HG03571 (cell line): ENCODE results near the gene KIF1B.
"Not testable (repeated sequence)": the region's sequence is repeated elsewhere in the genome, so short reads cannot be mapped to it uniquely, and the experiment has no call there.

Experiments used
- ATAC-seq: cut with Tn5 transposase; IDR thresholded peaks from one replicate; pipeline ENCODE4 v1.9.1; 2021; ENCODE audit not compliant: unreplicated experiment

KIF1B gene

DNA sequence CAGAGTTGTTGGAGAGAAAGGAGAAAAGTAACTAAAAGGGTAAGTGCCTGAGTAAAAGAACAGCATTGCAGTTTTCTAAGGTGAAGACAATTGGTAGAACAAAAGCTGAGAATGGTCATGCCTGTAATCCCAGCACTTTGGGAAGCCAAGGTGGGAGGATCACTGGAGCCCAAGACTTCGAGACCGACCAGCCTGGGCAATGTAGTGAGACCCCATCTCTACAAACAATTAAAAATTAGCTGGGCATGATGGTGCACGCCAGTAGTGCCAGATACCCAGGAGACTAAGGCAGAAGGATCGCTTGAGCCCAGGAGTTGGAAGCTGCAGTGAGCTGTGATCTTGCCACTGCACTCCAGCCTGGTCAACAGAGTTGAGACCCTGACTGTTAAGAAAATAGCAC is 173.3 kb downstream of the KIF1B start:
- ATAC-seq, result no peak

DNA sequence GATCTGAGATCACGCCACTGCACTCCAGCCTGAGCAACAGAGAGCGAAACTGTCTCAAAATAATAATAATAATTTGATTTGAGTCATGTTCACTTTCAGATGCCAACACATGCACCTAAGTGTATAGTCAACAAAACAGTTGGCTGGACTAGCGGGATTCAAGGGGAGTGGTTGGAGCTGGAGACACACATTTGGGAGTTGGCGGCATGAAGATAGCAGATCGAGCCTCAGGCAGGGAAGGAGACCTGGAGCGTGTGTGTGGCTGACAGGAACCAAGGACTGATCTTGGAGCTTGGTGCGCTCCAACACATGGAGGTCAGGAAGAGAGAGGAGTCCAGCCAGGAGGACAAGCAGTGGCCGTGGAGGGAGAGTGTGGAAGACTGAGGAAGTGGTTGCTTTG is 173.8 kb downstream of the KIF1B start:
- ATAC-seq, result no peak

DNA sequence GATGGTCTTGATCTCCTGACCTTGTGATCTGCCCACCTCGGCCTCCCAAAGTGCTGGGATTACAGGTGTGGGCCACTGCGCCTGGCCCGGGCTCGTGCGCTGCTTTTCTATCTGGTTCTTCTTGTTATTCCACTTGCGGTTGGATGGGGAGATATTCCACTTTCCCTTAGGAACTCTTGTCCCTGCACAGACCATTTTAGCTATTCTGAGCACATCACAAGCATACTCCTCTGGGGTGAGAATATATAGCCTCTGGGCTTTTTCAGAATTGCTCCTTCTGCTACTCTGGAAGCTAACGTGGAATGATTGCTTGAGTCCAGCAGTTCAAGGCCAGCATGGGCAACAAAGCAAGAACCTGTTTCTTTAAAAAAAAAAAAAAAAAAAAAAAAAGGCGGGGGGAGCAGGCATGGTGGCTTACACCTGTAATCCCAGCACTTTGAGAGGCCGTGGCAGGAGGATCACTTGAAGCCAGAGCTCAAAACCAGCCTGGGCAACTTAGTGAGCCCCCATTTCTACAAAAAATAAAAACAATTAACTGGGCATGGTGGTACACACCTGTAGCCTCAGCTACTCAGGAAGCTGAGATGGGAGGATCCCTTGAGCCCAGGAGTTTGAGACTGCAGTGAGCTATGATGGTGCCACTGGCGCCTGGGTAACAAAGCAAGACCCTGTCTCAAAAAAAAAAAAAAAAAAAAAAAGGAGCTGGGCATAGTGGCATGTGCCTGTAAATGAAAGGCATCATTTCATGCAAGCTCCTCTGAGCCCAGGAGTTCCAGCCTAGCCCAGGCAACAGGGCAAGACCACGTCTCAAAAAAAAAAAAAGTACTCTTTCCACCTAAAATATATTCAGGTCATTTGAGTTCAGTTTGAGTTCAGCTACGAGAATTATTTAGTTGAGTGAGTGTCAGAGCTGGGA is 176.6 kb downstream of the KIF1B start:
- ATAC-seq, result no peak

DNA sequence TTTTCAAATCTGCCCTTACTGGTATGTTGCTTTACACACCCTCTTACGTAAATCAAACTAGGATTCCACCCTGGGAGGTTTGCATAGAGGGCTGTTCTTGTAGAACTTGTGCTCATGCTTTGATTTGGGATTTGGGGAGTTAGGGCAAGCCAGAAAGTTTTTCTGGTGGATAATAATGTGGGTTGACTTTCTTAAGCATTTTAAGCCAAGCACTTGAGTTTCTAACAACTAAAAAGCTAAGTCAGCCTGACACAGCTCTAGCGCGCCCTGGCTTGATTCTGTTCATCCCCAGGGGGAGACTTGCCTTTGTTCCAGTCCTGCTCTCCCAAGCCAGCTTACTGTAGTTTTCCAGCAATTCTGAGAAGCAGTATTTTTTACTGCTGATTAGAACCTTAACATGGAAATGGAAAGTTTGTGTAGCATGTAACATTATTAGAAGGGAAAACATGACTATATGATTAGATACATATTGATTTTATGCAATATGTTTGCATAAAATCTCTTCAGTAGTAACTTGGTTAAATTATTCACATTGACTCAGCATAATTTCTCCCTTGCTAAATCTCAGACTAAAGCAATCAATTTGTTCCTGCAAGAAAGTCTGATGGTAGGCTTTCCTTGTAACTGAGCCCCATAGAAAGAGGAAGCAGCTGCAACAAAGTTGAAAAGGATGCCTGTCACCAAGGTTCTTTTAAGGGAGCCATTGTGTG is 177.5 kb downstream of the KIF1B start:
- no peak for ATAC-seq

DNA sequence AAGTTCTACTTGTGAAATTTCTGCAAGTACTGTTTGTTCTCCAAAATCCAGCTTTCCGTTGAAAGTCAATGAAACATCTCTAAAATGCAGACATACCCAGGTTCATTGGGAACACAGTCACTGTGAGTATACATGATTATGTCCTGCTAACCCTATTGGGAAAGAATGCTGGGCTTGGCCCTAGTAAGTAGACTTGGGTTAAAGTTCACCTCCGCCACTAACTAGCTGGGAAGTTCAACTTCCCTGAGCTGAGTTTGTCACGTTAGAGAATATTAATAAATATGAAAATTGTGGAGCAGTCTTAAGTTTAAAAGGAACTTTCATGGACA is 178.0 kb downstream of the KIF1B start:
- ATAC-seq, result no peak

DNA sequence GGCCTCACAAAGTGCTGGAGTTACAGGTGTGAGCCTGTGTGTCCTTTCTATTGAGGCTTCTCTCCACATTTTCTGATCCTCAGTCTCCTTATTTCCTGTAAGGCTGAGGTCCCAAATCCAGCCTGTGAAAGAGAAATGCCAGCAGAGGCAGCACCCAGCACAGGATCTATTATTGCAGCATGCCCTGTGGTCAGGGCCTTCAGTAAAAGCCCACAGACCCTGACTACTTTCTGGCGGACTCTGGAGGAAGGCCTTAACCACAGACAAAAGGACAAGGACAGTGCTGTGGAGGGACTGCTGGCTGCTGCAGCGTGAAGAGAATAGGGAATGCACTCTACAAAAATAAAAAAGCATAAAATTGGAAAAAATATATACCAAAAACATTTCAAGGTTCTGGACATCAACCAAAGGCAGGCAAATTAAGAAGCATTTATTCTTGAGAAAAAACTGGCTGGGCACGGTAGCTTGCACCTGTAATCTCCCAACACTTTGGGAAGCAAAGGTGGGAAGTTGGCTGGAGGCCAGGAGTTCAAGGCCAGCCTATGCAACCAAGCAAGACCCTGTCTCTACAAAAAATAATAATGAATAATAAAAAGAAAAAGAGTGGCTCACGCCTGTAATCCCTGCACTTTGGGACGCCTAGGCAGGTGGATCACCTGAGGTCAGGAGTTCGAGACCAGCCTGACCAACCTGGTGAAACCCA is 179.1 kb downstream of the KIF1B start:
- no peak for ATAC-seq

DNA sequence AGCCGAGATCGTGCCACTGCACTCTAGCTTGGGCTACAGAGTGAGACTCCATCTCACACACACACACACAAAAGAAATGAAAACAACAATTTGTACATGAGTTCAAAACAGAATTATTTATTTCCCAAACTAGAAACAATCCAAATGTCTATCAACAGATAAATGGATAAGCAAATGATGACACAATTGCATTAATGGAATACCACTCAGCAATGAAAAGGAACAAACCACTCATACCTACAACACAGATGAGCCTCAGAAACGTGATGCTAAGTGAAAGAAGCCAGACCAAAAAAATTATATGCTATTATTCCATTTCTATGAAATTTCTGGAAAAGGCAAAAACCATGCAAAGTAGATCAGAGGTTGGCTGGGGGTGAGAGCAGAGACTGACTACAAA is 186.5 kb downstream of the KIF1B start:
- ATAC-seq, result no peak

DNA sequence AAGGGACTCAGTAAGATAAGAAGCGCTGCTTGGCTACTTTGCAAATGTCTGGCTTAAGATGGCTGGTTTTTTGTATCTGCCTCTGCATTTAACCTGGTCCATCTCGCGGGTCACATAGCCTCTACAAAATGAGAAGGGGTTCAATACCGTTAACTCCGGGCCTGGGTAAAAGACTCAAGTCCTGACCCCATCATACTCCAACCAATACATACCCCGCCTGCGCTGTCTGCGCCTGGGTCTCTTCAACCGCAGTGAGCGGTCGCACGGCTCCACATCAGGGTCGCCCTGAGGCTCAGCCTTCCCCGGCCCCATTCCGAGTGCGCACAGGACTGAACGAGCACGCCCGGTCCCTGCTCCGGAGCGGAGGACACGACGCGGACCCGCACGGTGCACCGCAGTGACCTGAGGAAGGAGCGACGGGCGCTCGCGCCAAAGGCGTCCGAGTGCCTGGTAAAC is 187.9 kb downstream of the KIF1B start:
- ATAC-seq, result no peak

DNA sequence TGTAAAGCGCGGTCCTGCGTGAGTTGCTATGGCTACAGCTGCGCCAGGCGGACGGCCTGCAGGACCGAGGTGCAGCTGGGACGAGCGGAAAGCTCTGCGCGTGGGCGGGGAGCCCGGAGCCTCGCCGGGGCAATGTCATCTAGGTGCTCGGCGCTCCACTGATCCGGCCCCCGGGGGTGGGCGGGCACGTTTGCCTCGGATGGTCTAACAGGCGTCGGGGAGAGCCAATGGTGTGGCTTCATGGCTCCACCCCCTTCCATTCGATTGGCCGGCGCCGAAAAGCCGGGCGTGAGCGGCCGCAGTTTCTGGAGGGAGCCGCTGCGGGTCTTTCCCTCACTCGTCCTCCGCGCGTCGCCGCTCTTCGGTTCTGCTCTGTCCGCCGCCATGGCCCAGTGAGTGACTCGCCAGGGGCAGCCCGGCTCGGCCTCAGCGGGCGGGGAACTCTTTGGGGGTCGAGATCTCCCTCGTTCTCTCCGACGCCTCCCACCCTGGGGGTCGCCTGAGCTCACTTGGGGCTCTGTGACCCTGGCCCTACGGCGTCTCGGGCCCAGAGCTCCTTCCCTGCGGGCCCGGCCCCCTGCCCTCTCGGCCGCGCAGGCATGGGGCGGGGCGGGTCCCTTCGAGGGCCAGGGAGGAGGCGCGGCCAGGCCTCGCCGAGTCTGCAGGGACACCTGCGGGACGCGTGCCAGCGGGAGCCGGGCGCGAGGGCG is 188.5 kb downstream of the KIF1B start, which contains the start of gene PGD:
TSS of gene PGD (plus strand) at position 331 of the 710 bp plus-strand sequence. CDS start at position 385, 54 bp downstream.
- ATAC-seq, result peak; percentile 93

DNA sequence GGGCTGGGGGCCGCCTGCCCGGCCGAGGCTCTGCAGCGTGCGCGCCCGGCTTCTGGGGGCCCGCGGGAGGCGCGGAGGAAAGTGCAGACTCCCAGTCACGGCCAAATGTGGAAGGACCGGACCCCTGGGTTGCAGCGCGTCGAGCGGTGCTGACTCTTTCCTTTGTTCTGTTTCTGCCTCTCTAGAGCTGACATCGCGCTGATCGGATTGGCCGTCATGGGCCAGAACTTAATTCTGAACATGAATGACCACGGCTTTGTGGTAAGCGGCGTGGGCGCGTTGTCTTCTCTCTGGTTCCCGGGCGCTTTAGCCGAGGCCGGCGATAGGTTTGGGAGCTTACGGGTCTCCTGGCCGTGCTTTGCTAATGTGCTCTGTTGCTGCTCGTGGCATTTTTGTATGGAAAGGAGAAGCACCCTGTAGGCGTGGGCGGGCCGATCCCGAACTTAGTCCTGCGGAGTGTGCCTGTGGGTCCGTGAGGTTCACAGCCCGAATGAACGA is 189.1 kb downstream of the KIF1B start:
- ATAC-seq, result no peak

DNA sequence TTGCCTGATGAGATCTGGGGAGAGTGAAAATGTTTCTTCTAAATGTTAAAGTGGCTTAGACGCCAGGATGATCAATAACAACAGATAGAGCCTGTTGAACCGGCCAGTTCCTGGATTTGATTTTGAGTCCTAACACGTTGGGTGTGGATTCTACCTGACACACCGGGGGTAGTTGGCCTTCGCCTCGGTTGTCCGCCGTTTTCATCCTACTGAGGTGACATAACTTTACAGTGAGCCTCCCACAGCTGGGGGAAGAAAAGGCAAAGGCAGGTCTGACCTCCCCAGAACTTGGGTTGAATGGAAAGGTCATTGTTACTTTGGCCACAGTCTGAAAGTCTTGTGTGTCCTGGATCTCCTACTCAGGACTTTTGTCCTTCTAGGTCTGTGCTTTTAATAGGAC is 189.6 kb downstream of the KIF1B start:
- ATAC-seq, result no peak

DNA sequence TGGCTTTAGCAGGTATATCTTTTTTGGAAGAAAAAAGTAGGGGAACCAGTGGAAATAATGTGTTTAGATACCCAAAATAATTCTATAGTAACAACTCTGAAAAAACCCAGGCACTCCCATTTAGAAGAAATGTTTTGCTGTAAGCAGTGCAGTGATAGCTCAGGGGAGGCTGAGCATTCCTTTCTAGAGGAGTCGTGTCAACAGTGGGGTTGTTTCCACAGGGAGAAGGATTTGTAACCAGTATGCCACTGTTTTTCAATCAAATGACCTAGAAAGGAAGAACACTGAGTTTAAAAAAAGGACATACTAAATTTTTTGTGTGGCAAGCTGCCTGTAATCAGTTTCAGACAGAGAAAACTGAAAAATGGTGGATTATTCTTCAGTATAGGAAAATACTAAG is 190.9 kb downstream of the KIF1B start:
- no peak for ATAC-seq

DNA sequence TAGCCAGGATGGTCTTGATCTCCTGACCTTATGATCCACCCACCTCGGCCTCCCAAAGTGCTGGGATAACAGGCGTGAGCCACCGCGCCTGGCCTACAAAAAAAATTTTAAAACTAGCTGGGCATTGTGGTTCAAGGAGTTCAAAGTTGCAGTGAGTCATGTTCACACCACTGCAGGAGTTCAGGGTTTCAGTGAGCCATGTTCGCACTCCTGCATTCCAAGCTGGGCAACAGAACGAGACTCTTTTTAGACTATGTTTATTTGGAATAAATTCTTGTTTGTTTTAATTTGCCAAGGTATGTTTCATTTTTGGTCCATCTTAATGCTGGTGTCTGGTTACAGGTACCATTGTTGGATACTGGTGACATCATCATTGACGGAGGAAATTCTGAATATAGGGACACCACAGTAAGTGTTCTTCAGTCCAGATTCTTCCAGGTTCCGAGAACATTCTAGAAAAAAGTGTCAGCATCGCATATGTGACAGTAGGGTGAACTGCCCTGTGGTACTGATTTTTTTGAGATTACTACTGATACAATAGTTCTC is 192.4 kb downstream of the KIF1B start:
- no peak for ATAC-seq

DNA sequence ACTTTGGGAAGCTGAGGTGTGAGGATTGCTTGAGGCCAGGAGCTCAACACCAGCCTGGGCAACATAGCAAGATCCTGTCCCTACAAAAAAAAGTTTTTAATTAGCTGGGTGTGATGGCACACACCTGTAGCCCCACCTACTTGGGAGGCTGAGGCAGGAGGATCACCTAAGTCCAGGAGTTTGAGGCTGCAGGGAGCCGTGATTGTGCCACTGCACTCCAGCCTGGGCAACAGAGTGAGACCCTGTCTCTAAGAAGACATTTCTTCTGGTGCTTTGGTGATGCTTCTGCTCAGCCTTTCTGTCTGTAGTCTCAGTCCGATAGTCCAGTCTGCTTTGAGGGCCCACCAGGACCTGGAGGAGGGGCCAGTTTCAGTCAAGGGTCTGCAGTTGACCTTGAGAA is 196.8 kb downstream of the KIF1B start:
- ATAC-seq, result no peak

DNA sequence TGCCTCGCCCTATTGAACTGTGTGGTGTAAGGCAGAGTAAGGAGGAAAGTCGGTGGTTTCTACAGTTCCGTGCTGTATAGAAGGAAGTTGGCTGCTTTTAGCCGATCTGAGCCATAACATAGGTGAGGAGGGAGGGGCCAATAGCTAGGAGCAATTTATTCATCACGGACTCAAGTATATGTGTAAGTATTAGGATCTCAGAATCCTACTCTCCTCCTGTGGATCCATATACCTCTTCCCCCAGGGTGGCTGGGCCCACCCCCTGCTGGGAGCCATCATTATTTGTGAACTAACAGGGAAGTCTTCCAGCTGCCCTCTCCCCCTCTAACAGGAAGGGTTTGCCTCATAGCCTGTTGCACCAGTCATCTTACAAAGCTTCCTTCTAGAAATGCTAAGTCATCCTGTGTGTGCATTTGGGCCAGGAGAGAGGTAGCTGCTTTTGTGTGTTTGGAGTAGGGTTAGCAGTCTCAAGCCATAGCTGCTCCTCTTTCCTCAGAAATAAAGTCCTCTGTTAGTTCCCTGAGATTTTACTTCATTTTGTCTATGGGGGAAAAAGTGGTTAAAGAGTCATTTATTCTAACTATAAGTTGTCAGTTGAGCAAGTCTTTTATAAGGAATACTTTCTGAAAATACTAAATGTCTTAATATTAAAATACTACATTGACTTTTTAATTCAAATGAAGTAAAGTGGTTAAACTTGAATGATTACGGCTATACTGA is 205.0 kb downstream of the KIF1B start:
- ATAC-seq, result no peak

DNA sequence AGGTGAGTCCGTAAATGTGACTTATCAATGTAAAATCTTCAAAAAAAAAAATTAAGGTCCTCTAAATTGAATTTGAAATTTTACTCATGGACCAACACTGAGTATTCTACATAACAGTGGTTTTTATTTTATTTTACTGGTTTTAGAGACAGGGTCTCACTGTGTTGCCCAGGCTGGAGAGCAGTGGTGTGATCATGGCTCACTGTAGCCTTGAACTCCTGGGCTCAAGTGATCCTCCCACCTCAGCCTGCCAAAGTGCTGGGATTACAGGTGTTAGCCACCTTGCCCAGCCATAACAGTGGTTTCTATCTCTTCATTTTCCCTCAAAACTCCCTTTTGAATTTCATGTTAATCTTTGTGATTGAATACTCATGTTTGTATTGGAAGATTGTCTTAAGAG is 205.6 kb downstream of the KIF1B start:
- not testable (repeated sequence) for ATAC-seq

DNA sequence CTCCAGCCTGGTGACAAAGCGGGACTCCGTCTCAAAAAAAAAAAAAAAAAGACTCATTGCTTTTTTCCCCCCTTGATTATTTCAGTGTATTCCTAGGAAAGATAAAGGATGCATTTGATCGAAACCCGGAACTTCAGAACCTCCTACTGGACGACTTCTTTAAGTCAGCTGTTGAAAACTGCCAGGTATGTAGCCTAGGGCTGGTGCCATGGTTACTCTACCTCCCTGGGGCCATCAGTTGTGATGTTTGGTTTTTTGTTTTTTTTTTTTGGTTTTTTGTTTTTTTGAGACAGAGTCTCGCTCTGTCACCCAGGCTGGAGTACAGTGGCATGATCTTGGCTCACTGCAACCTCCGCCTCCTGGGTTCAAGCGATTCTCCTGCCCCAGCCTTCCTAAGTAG is 208.4 kb downstream of the KIF1B start:
- not testable (repeated sequence) for ATAC-seq

DNA sequence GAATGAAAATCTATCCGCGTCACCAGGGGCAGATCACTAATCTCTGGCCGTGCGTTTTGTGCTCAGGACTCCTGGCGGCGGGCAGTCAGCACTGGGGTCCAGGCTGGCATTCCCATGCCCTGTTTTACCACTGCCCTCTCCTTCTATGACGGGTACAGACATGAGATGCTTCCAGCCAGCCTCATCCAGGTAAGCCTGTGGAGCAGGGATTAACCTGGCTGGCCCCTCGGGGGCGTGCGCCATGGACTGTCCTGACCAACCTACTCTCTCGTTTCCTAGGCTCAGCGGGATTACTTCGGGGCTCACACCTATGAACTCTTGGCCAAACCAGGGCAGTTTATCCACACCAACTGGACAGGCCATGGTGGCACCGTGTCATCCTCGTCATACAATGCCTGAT is 209.0 kb downstream of the KIF1B start:
- no peak for ATAC-seq

DNA sequence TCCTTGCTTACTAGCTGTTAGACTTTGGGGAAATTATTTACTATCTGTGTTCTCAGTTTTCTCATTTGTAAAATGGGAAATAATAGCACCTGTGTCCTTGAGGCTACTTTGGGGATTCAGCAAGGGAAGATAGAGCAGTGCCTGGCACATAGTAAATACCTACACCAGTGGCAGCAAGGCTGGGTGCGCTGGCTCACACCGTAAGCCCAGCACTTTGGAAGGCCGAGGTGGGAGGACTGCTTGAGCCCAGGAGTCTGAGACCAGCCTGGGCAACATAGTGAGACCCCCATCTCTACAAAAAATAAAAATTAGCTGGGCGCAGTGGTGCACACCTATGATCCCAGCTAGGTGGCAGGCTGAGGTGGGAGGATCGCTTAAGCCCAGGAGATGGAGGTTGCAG is 211.3 kb downstream of the KIF1B start:
- ATAC-seq, result no peak

DNA sequence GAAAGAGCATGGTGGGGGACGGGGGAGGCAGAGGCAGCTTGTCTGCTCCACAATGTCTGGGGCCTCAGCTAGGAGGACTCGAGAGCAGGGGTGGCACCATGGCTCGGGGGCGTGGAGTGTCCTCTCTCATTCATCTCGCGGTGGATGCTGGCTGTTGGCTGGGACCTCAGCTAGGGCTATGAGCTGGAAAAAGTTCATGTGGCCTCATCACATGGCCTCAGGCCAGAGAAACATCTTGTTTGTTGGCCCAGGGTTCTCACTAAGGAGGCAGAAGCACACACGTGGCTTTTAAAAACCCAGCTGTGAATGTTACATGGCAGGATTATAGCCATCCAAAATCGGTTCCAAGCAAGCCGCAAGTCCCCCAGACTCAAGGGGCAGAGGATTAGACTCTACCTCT is 213.7 kb downstream of the KIF1B start:
- no peak for ATAC-seq
